Stomach smooth muscle (tissue), 2 donors: ENCODE data around the gene ASPDH.

Source experiments
- H3K27ac ChIP-seq: one replicate; pipeline ENCODE4 v1.7.0; 2013; ENCODE audit warnings: mild to moderate bottlenecking, low read length, inconsistent platforms
- H3K27me3 ChIP-seq, 2 donors: one replicate each; pipeline ENCODE4 v1.7.0; 2013; ENCODE audit warnings: low read length in 2 of 2; ENCODE audit not compliant: insufficient read depth in 2 of 2, control insufficient read depth in 1 of 2
- H3K36me3 ChIP-seq, 2 donors: one replicate each; pipeline ENCODE4 v1.7.0; 2013; ENCODE audit warnings: low read length in 2 of 2; ENCODE audit not compliant: control insufficient read depth in 2 of 2, insufficient read depth in 2 of 2
- H3K4me1 ChIP-seq: one replicate; pipeline ENCODE4 v1.7.0; 2013; ENCODE audit warnings: low read length; ENCODE audit not compliant: control insufficient read depth, insufficient read depth
- H3K4me3 ChIP-seq, 2 donors: one replicate each; pipeline ENCODE4 v1.7.0; 2013; ENCODE audit warnings: low read length in 2 of 2
- H3K9ac ChIP-seq, 2 donors: one replicate each; pipeline ENCODE4 v1.7.0; 2013; ENCODE audit warnings: low read length in 2 of 2, mild to moderate bottlenecking in 1 of 2
- H3K9me3 ChIP-seq, 2 donors: one replicate each; pipeline ENCODE4 v1.7.0; 2013; ENCODE audit warnings: low read length in 2 of 2; ENCODE audit not compliant: control insufficient read depth in 2 of 2
- donor health status: healthy.
- donor health status: Pancreatic carcinoma.

ASPDH gene

DNA sequence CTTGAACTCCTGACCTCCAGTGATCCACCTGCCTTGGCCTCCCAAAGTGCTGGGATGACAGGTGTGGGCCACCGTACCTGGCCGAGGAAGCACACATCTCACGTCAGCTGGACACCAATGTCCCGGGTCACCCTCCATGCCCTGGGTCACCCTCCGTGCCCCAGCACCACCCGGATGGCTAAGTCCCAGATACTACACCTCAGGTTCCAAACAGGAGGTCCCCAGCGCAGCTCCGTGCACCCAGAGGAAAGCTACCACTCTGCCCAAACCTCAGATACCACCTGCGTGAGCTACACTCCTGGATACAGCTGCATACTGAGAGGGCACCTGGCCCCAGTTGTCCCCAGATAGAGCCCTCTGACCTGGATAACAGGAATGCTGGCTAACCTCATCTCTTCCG is 40.5 kb upstream of the ASPDH start:
- H3K4me1 ChIP-seq, result peaks cover 12% of the 10 kb centered on the region
- H3K27me3 ChIP-seq, result peaks cover 51 to 67% of the 10 kb centered on the region in 2 donors
- no peak overlapping the region for H3K4me3 ChIP-seq
- no peaks in the 10 kb centered on the region for H3K36me3 ChIP-seq
- H3K9me3 ChIP-seq, result no peaks in the 10 kb centered on the region
- no peak overlapping the region for H3K9ac ChIP-seq
- H3K27ac ChIP-seq, result no peak overlapping the region

DNA sequence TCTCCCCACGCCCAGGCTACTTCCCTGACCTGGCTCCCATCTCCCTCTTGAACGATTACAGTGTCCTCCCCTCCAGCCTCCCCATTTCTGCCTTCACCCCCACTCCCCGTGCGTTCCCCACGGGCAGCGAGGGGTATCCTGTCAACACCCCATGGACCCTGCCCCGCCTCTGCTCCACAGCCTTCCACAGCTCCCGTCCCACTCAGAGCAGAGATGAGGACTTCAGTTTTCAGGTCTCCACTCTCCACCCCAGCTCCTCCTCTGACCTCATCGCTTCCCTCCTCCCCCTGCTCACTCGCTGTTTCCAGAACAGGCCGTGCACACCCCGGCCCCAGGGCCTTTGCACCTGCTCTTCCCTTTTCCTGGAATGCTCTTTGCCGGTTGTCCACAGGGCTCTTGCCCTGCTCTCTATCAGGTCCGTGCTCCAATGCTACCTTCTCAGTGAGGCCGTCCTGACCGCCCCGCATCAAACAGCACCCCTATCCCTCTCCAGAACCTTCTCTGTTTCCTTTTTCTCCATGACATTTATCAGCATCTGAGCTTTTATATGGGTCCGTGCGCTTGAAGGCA is 39.5 kb upstream of the ASPDH start:
- Histone ChIP-seq H3K4me3 (no peak overlapping the region), H3K27me3 (peaks cover 51 to 67% of the 10 kb centered on the region in 2 donors), H3K27ac (no peak overlapping the region), H3K9ac (no peak overlapping the region), H3K4me1 (peaks cover 12% of the 10 kb centered on the region), H3K9me3 (no peaks in the 10 kb centered on the region), H3K36me3 (no peaks in the 10 kb centered on the region)

GRCh38 chr19:50552540-50552939 is 38.8 kb upstream of the ASPDH start:
- no peak overlapping the region for H3K9ac ChIP-seq
- no peaks in the 10 kb centered on the region for H3K9me3 ChIP-seq
- H3K27ac ChIP-seq, result no peak overlapping the region
- H3K27me3 ChIP-seq, result peaks cover 49 to 67% of the 10 kb centered on the region in 2 donors
- no peak overlapping the region for H3K4me3 ChIP-seq
- H3K4me1 ChIP-seq, result peaks cover 12% of the 10 kb centered on the region
- no peaks in the 10 kb centered on the region for H3K36me3 ChIP-seq

DNA sequence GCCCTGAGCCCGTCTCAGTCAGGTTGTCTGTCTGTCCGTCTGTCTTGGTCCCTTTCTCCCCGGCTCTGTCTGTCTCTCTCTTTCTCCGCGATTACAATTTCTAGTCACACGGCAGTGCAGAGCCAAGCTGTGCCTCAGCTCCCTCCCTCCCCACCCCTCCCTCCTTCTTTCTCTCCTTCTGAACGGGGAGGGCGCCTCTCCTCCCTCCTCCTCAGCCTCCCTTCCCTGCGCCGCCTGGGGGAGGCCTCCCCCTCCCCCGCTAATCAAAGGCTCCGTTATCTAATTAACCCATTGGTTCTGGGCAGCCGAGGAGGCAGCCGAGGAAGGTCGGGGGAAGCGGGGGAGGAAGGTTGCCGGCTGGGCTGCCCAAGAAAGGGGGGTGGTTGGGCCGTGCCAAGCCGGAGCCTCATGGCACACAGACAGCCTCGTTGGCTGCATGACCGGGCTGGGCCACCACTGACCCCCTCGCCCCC is 38.0 kb upstream of the ASPDH start:
- H3K36me3 ChIP-seq, result no peaks in the 10 kb centered on the region
- peaks cover 12% of the 10 kb centered on the region for H3K4me1 ChIP-seq
- H3K9ac ChIP-seq, result no peak overlapping the region
- H3K27ac ChIP-seq, result no peak overlapping the region
- peak overlapping the region in 1 of 2 donors; percentile 49 for H3K4me3 ChIP-seq
- peaks cover 42 to 60% of the 10 kb centered on the region in 2 donors for H3K27me3 ChIP-seq
- no peaks in the 10 kb centered on the region for H3K9me3 ChIP-seq

DNA sequence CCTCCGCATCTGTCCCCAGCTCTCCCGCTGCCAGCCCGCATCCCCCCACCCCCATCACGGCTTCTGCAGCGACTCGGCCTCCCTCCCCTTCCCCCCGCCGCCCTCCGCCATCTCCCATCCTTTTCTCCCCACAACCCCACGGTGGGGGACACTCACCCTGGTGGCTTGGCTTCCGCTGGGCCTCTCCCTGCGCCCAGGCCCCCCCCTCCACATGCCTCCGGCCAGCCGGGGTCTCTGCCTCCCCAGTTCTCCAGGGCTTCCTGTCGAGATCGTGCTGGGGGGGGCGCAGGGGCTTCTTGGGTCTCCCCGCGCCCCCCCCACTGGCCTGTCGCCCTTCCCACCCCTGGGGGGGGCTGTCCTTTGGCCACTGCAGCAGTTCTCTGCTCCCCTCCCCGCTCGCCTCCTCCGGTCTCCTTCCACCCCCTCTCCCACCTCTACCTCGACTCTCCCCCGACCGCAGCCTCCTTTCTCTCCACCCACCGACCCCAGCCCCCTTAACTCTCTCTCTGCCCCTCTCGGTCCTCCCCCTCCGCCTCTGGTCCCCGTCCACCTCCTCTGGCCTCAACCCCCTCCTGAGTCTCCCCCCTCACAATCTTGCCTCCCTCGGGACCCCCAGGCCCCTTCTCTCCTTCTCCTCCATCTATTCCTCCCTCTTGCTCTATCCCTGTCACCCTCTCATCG is 37.5 kb upstream of the ASPDH start:
- no peak overlapping the region for H3K27ac ChIP-seq
- peaks cover 38 to 54% of the 10 kb centered on the region in 2 donors for H3K27me3 ChIP-seq
- H3K4me3 ChIP-seq, result peak overlapping the region in 1 of 2 donors; percentile 49
- no peak overlapping the region for H3K9ac ChIP-seq
- H3K9me3 ChIP-seq, result no peaks in the 10 kb centered on the region
- peaks cover 7% of the 10 kb centered on the region for H3K4me1 ChIP-seq
- no peaks in the 10 kb centered on the region for H3K36me3 ChIP-seq

- H3K36me3 ChIP-seq, result no peaks in the 10 kb centered on the region
- peaks cover 7% of the 10 kb centered on the region for H3K4me1 ChIP-seq
- no peak overlapping the region for H3K27ac ChIP-seq
- no peak overlapping the region for H3K4me3 ChIP-seq
- peaks cover 34 to 48% of the 10 kb centered on the region in 2 donors for H3K27me3 ChIP-seq
- no peak overlapping the region for H3K9ac ChIP-seq
- H3K9me3 ChIP-seq, result no peaks in the 10 kb centered on the region
Observed at GRCh38 chr19:50550594-50550966, 36.9 kb upstream of the ASPDH start.

- no peak overlapping the region for H3K9ac ChIP-seq
- H3K36me3 ChIP-seq, result no peaks in the 10 kb centered on the region
- H3K27me3 ChIP-seq, result peaks cover 29 to 43% of the 10 kb centered on the region in 2 donors
- H3K27ac ChIP-seq, result no peak overlapping the region
- H3K4me1 ChIP-seq, result peaks cover 7% of the 10 kb centered on the region
- no peak overlapping the region for H3K4me3 ChIP-seq
- H3K9me3 ChIP-seq, result no peaks in the 10 kb centered on the region
Observed at GRCh38 chr19:50549927-50550593, 36.3 kb upstream of the ASPDH start.

DNA sequence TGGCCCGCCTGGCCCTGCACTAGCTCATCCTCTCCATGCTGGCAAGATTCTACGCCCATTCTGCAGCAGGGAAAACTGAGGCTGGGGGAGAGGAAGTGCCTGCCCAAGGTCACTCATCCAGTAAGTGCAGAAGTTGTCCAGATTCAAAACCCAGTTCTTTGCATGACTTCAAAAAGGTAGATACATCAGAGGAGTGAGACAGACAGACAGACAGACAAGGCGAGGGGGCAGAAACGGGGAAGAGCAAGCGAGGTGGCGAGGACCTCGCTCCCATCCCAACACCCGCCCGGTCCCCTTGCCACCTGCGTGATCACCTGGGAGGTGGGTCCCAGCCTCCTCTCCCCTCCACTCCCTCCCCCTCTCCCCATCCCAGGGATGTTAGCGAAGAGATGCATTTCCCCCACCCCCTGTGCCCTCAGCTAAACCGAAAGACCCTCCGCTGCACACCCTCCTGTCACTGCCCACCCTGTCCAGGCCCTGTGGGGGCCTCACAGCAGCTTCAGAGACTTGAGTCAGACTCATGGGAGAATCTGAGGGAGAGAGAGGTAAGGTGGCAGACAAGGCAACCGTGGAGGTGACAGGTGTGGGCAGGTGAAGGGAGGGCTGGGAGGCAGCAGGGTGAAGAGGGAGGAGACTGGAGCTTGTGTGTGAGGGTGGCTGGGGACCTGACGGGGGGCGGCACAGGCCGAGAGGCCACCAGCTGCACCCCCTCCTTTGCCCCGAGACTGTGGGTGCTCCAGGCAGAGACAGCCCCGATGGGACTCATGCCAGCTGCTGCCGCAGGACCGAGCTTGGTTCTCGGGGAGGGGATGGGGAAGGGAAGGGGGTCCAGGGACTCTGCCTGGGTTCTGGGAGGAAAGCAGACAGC is 35.6 kb upstream of the ASPDH start:
- peaks cover 7% of the 10 kb centered on the region for H3K4me1 ChIP-seq
- no peak overlapping the region for H3K9ac ChIP-seq
- H3K4me3 ChIP-seq, result no peak overlapping the region
- H3K27ac ChIP-seq, result no peak overlapping the region
- no peaks in the 10 kb centered on the region for H3K36me3 ChIP-seq
- H3K9me3 ChIP-seq, result no peaks in the 10 kb centered on the region
- peaks cover 21 to 35% of the 10 kb centered on the region in 2 donors for H3K27me3 ChIP-seq

DNA sequence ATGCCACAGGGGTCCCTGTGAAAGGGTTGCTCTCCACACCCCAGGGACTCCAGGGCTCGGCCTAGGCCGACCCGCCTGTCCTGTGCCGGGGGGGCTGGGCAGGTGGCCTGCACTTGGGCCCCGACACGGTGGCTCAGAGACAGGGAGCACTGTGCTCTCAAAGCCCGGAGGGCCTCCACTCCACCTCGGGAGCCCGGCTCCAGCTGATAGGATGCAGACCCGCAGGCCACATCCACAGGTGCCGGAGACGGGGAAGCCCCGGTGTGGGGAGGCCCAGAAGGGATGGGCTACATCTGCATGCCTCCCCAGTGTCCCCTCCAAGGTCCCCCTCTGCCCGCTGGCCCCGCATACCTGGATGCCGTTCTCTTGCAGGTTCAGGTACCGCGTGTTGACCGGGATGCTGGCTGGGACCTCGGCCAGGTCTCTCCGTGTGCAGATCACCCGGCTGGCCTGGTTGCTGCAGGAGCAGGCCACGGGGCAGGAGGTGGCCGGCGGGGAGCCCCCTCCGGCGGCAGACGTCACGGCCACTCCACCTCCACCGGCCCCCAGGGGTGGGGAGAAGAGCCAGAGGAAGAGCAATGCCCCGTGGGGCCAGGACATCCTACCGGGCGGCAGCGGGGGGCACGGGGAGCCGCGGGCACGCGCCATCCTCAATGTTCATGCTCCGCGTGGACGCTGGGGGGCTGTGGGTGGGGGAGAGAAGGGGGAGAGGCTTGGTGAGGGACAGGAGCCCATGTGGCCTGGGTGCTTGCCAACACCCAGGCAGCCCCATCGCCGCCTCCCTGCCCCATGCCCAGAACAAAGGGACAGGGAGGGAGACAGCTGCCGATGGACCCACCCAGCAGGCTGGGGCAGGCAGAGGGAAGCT is 34.7 kb upstream of the ASPDH start:
- no peak overlapping the region for H3K27ac ChIP-seq
- H3K9ac ChIP-seq, result no peak overlapping the region
- H3K36me3 ChIP-seq, result no peaks in the 10 kb centered on the region
- no peak overlapping the region for H3K4me3 ChIP-seq
- H3K9me3 ChIP-seq, result no peaks in the 10 kb centered on the region
- H3K27me3 ChIP-seq, result peaks cover 19 to 31% of the 10 kb centered on the region in 2 donors
- peaks cover 7% of the 10 kb centered on the region for H3K4me1 ChIP-seq
